Endothelial cell of umbilical vein (primary cell): Measurements from ENCODE around the gene SPTBN4. TPM values are rescaled to one million over a fixed set of nuclear protein-coding genes. Genes with fewer than 3 reads are reported as not detected.

Experiments used
- BruUV-seq: library from RNA; stranded (reverse); fragments of 400-500 nt; replicated peaks from 2 replicates; lab custom pipeline; 2021; lab: Mats Ljungman, UMichigan
- CTCF ChIA-PET: fragments of 300-600, 350-600 bp; sonication (Branson Sonifier 250); formaldehyde crosslinking; loops from one replicate; lab custom pipeline; 2021; ENCODE audit warnings: antibody characterized with exemption, inconsistent platforms; lab: Charles Lee
- POLR2A ChIA-PET: fragments of 300-600, 350-600 bp; sonication (Branson Sonifier 250); formaldehyde crosslinking; loops from one replicate; lab custom pipeline; 2021; ENCODE audit warnings: antibody characterized with exemption, inconsistent platforms; lab: Charles Lee
- DNase-seq: peaks from one replicate; pipeline ENCODE4 v3.0.0-alpha.2; 2011; ENCODE audit warnings: low read depth, low spot score
- FAIRE-seq: peaks from 2 replicates; lab custom pipeline; 2011; peaks lifted over from hg19 to GRCh38; lab: Jason Lieb, UNC
- H2AFZ ChIP-seq: 2 replicates; pipeline ENCODE4 v1.6.0; 2012; ENCODE audit warnings: low read depth, low read length, control low read depth, inconsistent platforms
- H3K27ac ChIP-seq: 2 replicates; pipeline ENCODE4 v1.5.1; 2011; ENCODE audit warnings: low read depth, mild to moderate bottlenecking, control low read depth, low read length, moderate library complexity; ENCODE audit not compliant: insufficient read depth
- H3K27me3 ChIP-seq, 2 experiments: 2 replicates each; pipeline versions ENCODE4 v1.6.0 to v1.6.1; 2011; ENCODE audit warnings: low read length in 2 of 2, mixed read lengths in 1 of 2; ENCODE audit not compliant: control insufficient read depth in 2 of 2, insufficient read depth in 2 of 2
- H3K36me3 ChIP-seq, 2 experiments: 2 replicates in 1 of 2; 3 replicates in 1 of 2; pipeline ENCODE4 v1.5.1; 2011; ENCODE audit warnings: low read length in 2 of 2, mild to moderate bottlenecking in 1 of 2, moderate library complexity in 1 of 2; ENCODE audit not compliant: control insufficient read depth in 2 of 2, insufficient read depth in 2 of 2; ENCODE audit errors: extremely low read depth in 1 of 2
- H3K4me1 ChIP-seq: 3 replicates; pipeline ENCODE4 v1.5.1; 2011; ENCODE audit warnings: mild to moderate bottlenecking, low read length; ENCODE audit not compliant: control insufficient read depth, insufficient read depth; ENCODE audit errors: extremely low read depth
- H3K4me2 ChIP-seq: 2 replicates; pipeline ENCODE4 v1.6.1; 2011; ENCODE audit warnings: low read length, control low read depth, mixed read lengths; ENCODE audit not compliant: insufficient read depth
- H3K4me3 ChIP-seq, 3 experiments: fragments of 200-600 bp in 1 of 3; sonication (generic), shearing (Covaris generic) in 1 of 3; replicated peaks in 1 of 3; 2 replicates each; pipeline ENCODE4 v1.5.1; 2011 to 2016; ENCODE audit warnings: control low read depth in 3 of 3, low read length in 3 of 3, mild to moderate bottlenecking in 2 of 3, inconsistent platforms in 1 of 3, low read depth in 1 of 3, moderate library complexity in 1 of 3; ENCODE audit not compliant: insufficient read depth in 1 of 3
- H3K79me2 ChIP-seq: 2 replicates; pipeline ENCODE4 v1.6.0; 2012; ENCODE audit warnings: low read length, inconsistent platforms; ENCODE audit not compliant: control insufficient read depth, insufficient read depth
- H3K9ac ChIP-seq: replicated peaks from 2 replicates; pipeline ENCODE3; 2011; ENCODE audit warnings: low read length, control low read depth; ENCODE audit not compliant: insufficient read depth; ENCODE audit errors: extremely low read depth
- H3K9me1 ChIP-seq: replicated peaks from 3 replicates; pipeline ENCODE4 v1.6.0; 2011; ENCODE audit warnings: mild to moderate bottlenecking, low read length; ENCODE audit not compliant: control insufficient read depth, insufficient read depth; ENCODE audit errors: extremely low read depth
- H3K9me3 ChIP-seq: replicated peaks from 2 replicates; pipeline ENCODE4 v1.5.1; 2012; ENCODE audit warnings: low read length, inconsistent platforms; ENCODE audit not compliant: control insufficient read depth, insufficient read depth
- H4K20me1 ChIP-seq: replicated peaks from 2 replicates; pipeline ENCODE3; 2011; ENCODE audit warnings: mild to moderate bottlenecking, low read length; ENCODE audit not compliant: control insufficient read depth, insufficient read depth; ENCODE audit errors: extremely low read depth
- CTCF ChIP-seq, 2 donors: IDR thresholded peaks; 1 replicate in 1 of 2; 2 replicates in 1 of 2; pipeline ENCODE4 v1.5.1; 2011; ENCODE audit warnings: low read length in 2 of 2, mild to moderate bottlenecking in 2 of 2, moderate library complexity in 2 of 2, control low read depth in 1 of 2, inconsistent platforms in 1 of 2, low read depth in 1 of 2; ENCODE audit not compliant: insufficient read depth in 1 of 2; ENCODE audit errors: extremely low read depth in 1 of 2
- EZH2 ChIP-seq: IDR thresholded peaks from 2 replicates; pipeline ENCODE4 v1.6.1; 2012; ENCODE audit warnings: borderline replicate concordance, low read depth, mild to moderate bottlenecking, moderate library complexity, low read length, inconsistent platforms; ENCODE audit not compliant: severe bottlenecking
- FOS ChIP-seq: IDR thresholded peaks from 2 replicates; pipeline ENCODE4 v1.6.1; 2011; ENCODE audit warnings: mild to moderate bottlenecking, low read length, moderate library complexity, borderline replicate concordance; ENCODE audit not compliant: insufficient read depth
- GATA2 ChIP-seq: IDR thresholded peaks from 2 replicates; pipeline ENCODE4 v1.7.0; 2011; ENCODE audit warnings: low read depth, mild to moderate bottlenecking, moderate library complexity, mixed read lengths, low read length; ENCODE audit not compliant: insufficient read length, insufficient read depth
- JUN ChIP-seq: IDR thresholded peaks from 2 replicates; pipeline ENCODE4 v1.6.1; 2011; ENCODE audit warnings: borderline replicate concordance, low read depth; ENCODE audit not compliant: insufficient read length, insufficient read depth
- MAX ChIP-seq: IDR thresholded peaks from 2 replicates; pipeline ENCODE4 v1.6.1; 2011; ENCODE audit not compliant: insufficient read depth, insufficient read length
- MYC ChIP-seq: IDR thresholded peaks from one replicate; pipeline ENCODE4 v1.6.1; 2011; ENCODE audit warnings: mild to moderate bottlenecking, low read depth, low read length
- POLR2A ChIP-seq: IDR thresholded peaks from 2 replicates; pipeline ENCODE4 v1.6.1; 2012; ENCODE audit warnings: low read depth, mild to moderate bottlenecking, control low read depth, low read length
- POLR2AphosphoS5 ChIP-seq: IDR thresholded peaks from 2 replicates; pipeline ENCODE4 v1.6.1; 2012; ENCODE audit warnings: low read depth, mild to moderate bottlenecking, control low read depth, low read length, moderate library complexity; ENCODE audit not compliant: insufficient read depth
- dilution Hi-C: fragments of 300-500 bp; cut with MboI; formaldehyde crosslinking; loops from one replicate; pipeline ENCODE4 v1.15.0; 2019; ENCODE audit warnings: low sequenced_read_pairs; ENCODE audit not compliant: extremely low pct_ligation_motif_present
- intact Hi-C: fragments of 100-400 bp; cut with micrococcal nuclease; formaldehyde crosslinking; loops from one replicate; pipeline ENCODE4 v1.10.0; 2022
- polyA plus RNA-seq, 4 experiments: library from polyadenylated mRNA; depleted of rRNA in 3 of 4; stranded (reverse) in 3 of 4; unstranded in 1 of 4; fragments of >200 nt; gene quantifications; 2 replicates each; pipeline versions ENCODE4 v1.2.1 to v1.2.3, GENCODE V29; 2011 to 2012; ENCODE audit warnings: missing spikeins in 1 of 4
- total RNA-seq: library from RNA; stranded (reverse); gene quantifications from 2 replicates; pipeline ENCODE4 v1.2.3, GENCODE V29; 2021

Gene SPTBN4
- total and polyA plus RNA-seq, 2 donors (not counting 3 experiments of a cell fraction or from before 2014, with no cell fraction given), result 0.33 TPM; not detected in 1

GRCh38 chr19:40528078-40528477 lies 61.3 kb downstream of the SPTBN4 start:
- Histone ChIP-seq H3K9me1 (no peaks in the 10 kb centered on the region), H3K9me3 (no peaks in the 10 kb centered on the region)
- no TSS peak for BruUV-seq

More at GRCh38 chr19:40528078-40528477, 61.3 kb downstream of the SPTBN4 start:
- Histone ChIP-seq H2AFZ (no peak overlapping the region), H3K36me3 (no peaks in the 10 kb centered on the region), H3K4me2 (no peak overlapping the region), H3K4me1 (no peaks in the 10 kb centered on the region), H4K20me1 (no peaks in the 10 kb centered on the region), H3K27ac (no peak overlapping the region), H3K27me3 (peaks cover 2 to 7% of the 10 kb centered on the region in 2 experiments), H3K9ac (no peak overlapping the region), H3K4me3 (no peak overlapping the region), H3K79me2 (no peaks in the 10 kb centered on the region)
- no peak for FAIRE-seq
- dilution Hi-C loops, result no loop called here
- ChIA-PET CTCF (no interaction called here), POLR2A (no interaction called here)
- TF ChIP-seq MYC (no peak), CTCF (IDR thresholded peaks at IDR 0.05; ENCODE audit: extremely low read depth in 1 of 2, insufficient read depth in 1 of 2, low read depth in 1 of 2, low read length in 2 of 2) (no peak), FOS (no peak), POLR2A (no peak), EZH2 (no peak), GATA2 (no peak), JUN (no peak), MAX (no peak), POLR2AphosphoS5 (no peak)
- no peak for DNase-seq
- intact Hi-C loops, result loop anchor here (10.0 kb wide), 1 partner anchor 383 kb away; no protein-coding TSS in a partner anchor
